B cell (primary cell): Measurements from ENCODE around the gene HASPIN. TPM values are rescaled to one million over a fixed set of nuclear protein-coding genes. Genes with fewer than 3 reads are reported as not detected.

Experiments used
- ATAC-seq: fragments of 200-7000 bp; cut with Tn5 transposase; one replicate; pipeline ENCODE4 v1.10.0; 2021; ENCODE audit warnings: low read depth, mild to moderate bottlenecking, moderate number of reproducible peaks, moderate library complexity
- CTCF ChIA-PET: fragments of 350-600 bp; sonication (Branson Sonifier 250); formaldehyde crosslinking; loops from one replicate; lab custom pipeline; 2021; ENCODE audit warnings: antibody characterized with exemption, inconsistent platforms; lab: Charles Lee
- POLR2A ChIA-PET: fragments of 350-600 bp; sonication (Branson Sonifier 250); formaldehyde crosslinking; loops from one replicate; lab custom pipeline; 2021; ENCODE audit warnings: antibody characterized with exemption; lab: Charles Lee
- DNase-seq: peaks from one replicate; pipeline ENCODE4 v3.0.0; 2013
- H2AFZ ChIP-seq: 2 replicates; pipeline ENCODE4 v1.6.1; 2012; ENCODE audit warnings: mild to moderate bottlenecking, low read depth, low read length; ENCODE audit not compliant: insufficient read depth, poor library complexity, severe bottlenecking
- H3K27ac ChIP-seq, 2 donors: 1 replicate in 1 of 2; 2 replicates in 1 of 2; pipeline ENCODE4 v1.5.1; 2012 to 2013; ENCODE audit warnings: low read length in 2 of 2, mild to moderate bottlenecking in 2 of 2, moderate library complexity in 1 of 2
- H3K27me3 ChIP-seq, 4 experiments: fragments of 200-600 bp in 1 of 4; sonication (generic) in 1 of 4; replicated peaks in 1 of 4; 1 replicate in 2 of 4; 2 replicates in 2 of 4; pipeline versions ENCODE4 v1.6.1 to v1.7.0; 2013 to 2016; ENCODE audit warnings: low read length in 3 of 4, mild to moderate bottlenecking in 2 of 4, mixed read lengths in 1 of 4, moderate library complexity in 1 of 4; ENCODE audit not compliant: insufficient read depth in 4 of 4, control insufficient read depth in 3 of 4; ENCODE audit errors: control extremely low read depth in 1 of 4
- H3K36me3 ChIP-seq, 2 experiments: replicated peaks in 1 of 2; 1 replicate in 1 of 2; 2 replicates in 1 of 2; pipeline versions ENCODE4 v1.6.1 to v1.7.1; 2013; ENCODE audit warnings: low read length in 1 of 2; ENCODE audit not compliant: insufficient read depth in 2 of 2, control insufficient read depth in 1 of 2; ENCODE audit errors: control extremely low read depth in 1 of 2, extremely low read depth in 1 of 2
- H3K4me1 ChIP-seq, 2 donors: fragments of 200-600 bp in 1 of 2; sonication (generic) in 1 of 2; 1 replicate in 1 of 2; 2 replicates in 1 of 2; pipeline versions ENCODE4 v1.5.1 to v1.6.1; 2013 to 2017; ENCODE audit warnings: low read length in 2 of 2; ENCODE audit not compliant: control insufficient read depth in 2 of 2, insufficient read depth in 2 of 2
- H3K4me2 ChIP-seq: replicated peaks from 2 replicates; pipeline ENCODE3; 2012; ENCODE audit warnings: mild to moderate bottlenecking, low read depth, low read length; ENCODE audit not compliant: poor library complexity, severe bottlenecking
- H3K4me3 ChIP-seq, 5 experiments: fragments of 200-600 bp in 1 of 5; sonication (generic) in 1 of 5; 1 replicate in 3 of 5; 2 replicates in 2 of 5; pipeline versions ENCODE4 v1.5.1 to v1.7.0; 2011 to 2016; ENCODE audit warnings: low read length in 4 of 5, mild to moderate bottlenecking in 4 of 5, low read depth in 2 of 5, control low read depth in 1 of 5, moderate library complexity in 1 of 5; ENCODE audit not compliant: insufficient read depth in 1 of 5; ENCODE audit errors: control extremely low read depth in 1 of 5, extremely low read depth in 1 of 5
- H3K79me2 ChIP-seq: fragments of 200-600 bp; sonication (generic); one replicate; pipeline ENCODE4 v1.6.0; 2016; ENCODE audit warnings: low read length; ENCODE audit not compliant: control insufficient read depth, insufficient read depth
- H3K9ac ChIP-seq: fragments of 200-600 bp; sonication (generic); 2 replicates; pipeline ENCODE4 v1.6.1; 2017; ENCODE audit warnings: mild to moderate bottlenecking, low read length, moderate library complexity
- H3K9me3 ChIP-seq, 3 donors: one replicate each; pipeline versions ENCODE4 v1.6.1 to v1.7.1; 2013; ENCODE audit warnings: low read length in 2 of 3; ENCODE audit not compliant: control insufficient read depth in 2 of 3, insufficient read depth in 1 of 3; ENCODE audit errors: control extremely low read depth in 1 of 3
- H4K20me1 ChIP-seq: 2 replicates; pipeline ENCODE4 v1.6.0; 2012; ENCODE audit warnings: mild to moderate bottlenecking, low read length; ENCODE audit not compliant: insufficient read depth, control insufficient read depth, poor library complexity, severe bottlenecking
- H3K27ac Mint-ChIP-seq: one replicate; pipeline ENCODE4 v1.8.0; 2021; ENCODE audit warnings: mixed read lengths
- H3K27me3 Mint-ChIP-seq: one replicate; pipeline ENCODE4 v1.8.0; 2021; ENCODE audit warnings: mixed read lengths
- H3K4me1 Mint-ChIP-seq: one replicate; pipeline ENCODE4 v1.8.0; 2021; ENCODE audit warnings: mixed read lengths
- H3K4me3 Mint-ChIP-seq: one replicate; pipeline ENCODE4 v1.8.0; 2021; ENCODE audit warnings: mixed read lengths
- H3K9me3 Mint-ChIP-seq: one replicate; pipeline ENCODE4 v1.8.0; 2022; ENCODE audit warnings: mixed read lengths; ENCODE audit not compliant: insufficient read depth
- CTCF ChIP-seq: fragments of 200-600 bp; IDR thresholded peaks from one replicate; pipeline ENCODE4 v1.8.0; 2022; ENCODE audit warnings: antibody characterized with exemption, mild to moderate bottlenecking
- EZH2 ChIP-seq: IDR thresholded peaks from 2 replicates; pipeline ENCODE4 v1.6.1; 2012; ENCODE audit warnings: borderline replicate concordance, low read depth, mild to moderate bottlenecking, moderate library complexity, low read length; ENCODE audit not compliant: insufficient read depth, poor library complexity, severe bottlenecking
- WGBS: methylation state at CpG from one replicate; pipeline ENCODE4 v1.1.5; 2013; ENCODE audit warnings: missing lambda C conversion rate; ENCODE audit not compliant: insufficient coverage; 5-methylcytosine and 5-hydroxymethylcytosine counted together
- intact Hi-C: fragments of 100-400 bp; cut with micrococcal nuclease; formaldehyde crosslinking; loops from one replicate; pipeline ENCODE4 v1.10.0; 2022
- polyA minus RNA-seq: library from RNA; depleted of rRNA, polyadenylated mRNA; stranded (reverse); fragments of >200 nt; gene quantifications from 2 replicates; pipeline ENCODE4 v1.2.3, GENCODE V29; 2012
- polyA plus RNA-seq: library from polyadenylated mRNA; depleted of rRNA; stranded (reverse); fragments of >200 nt; gene quantifications from 2 replicates; pipeline ENCODE4 v1.2.3, GENCODE V29; 2012
- total RNA-seq, 2 donors: library from RNA; stranded (reverse); fragments of 120-200 nt in 1 of 2; gene quantifications; 1 replicate in 1 of 2; 2 replicates in 1 of 2; pipeline versions ENCODE4 v1.2.3 to v1.2.4, GENCODE V29; 2013 to 2022

The HASPIN gene
- total RNA-seq (2.4 and 3.1 TPM in 2 replicates), polyA plus RNA-seq (0.28 and 0.30 TPM in 2 replicates), polyA minus RNA-seq (1.8 and 2.0 TPM in 2 replicates)
- total RNA-seq (2013) = 1.1 TPM

GRCh38 chr17:3723556-3724377 lies at the start of gene HASPIN:
Gene HASPIN (plus strand): TSS chr17:3723903. CDS start chr17:3723936, 33 bp downstream.
- peak within 1 kb of the TSS; percentile 49 to 78 for H3K27ac ChIP-seq
- H3K27me3 ChIP-seq = no peaks in the 10 kb centered on the region
- Mint-ChIP-seq H3K9me3 (no peaks in the 10 kb centered on the region), H3K4me3 (peak within 1 kb of the TSS; percentile 96), H3K4me1 (peaks cover 60% of the 10 kb centered on the region), H3K27me3 (no peaks in the 10 kb centered on the region), H3K27ac (peak within 1 kb of the TSS; percentile 94)
- POLR2A ChIA-PET = interaction anchor here (0.6 to 4.2 kb wide), 7 partner anchors 8 to 48 kb away, joined by 3 to 28 read pairs (median 3); partner anchors contain the start of gene P2RX5
- H2AFZ ChIP-seq = peak within 1 kb of the TSS; percentile 89
- intact Hi-C loops = loop anchor here (1.0 to 2.0 kb wide), 4 partner anchors 12 to 41 kb away; partner anchors contain the start of gene P2RX5
- peak within 1 kb of the TSS; percentile 76 to 96 (median 91) for H3K4me3 ChIP-seq
- H3K36me3 ChIP-seq = peaks cover 0 to 12% of the 10 kb centered on the region in 2 experiments
- no peaks in the 10 kb centered on the region for H4K20me1 ChIP-seq
- CTCF ChIA-PET = interaction anchor here (0.6 to 3.0 kb wide), 18 partner anchors 8 to 351 kb away, joined by 3 to 31 read pairs (median 5); partner anchors contain the start of genes CTNS, P2RX5 and SHPK
- peak; percentile 72 for ATAC-seq
- H3K79me2 ChIP-seq = peaks cover 72% of the 10 kb centered on the region
- DNase-seq = peak; percentile 95
- peak within 1 kb of the TSS; percentile 81 for H3K9ac ChIP-seq
- H3K4me1 ChIP-seq = peaks cover 48 to 69% of the 10 kb centered on the region in 2 donors
- under 1% methylated on average over 98 of the region's 98 CpGs for WGBS
- TF ChIP-seq EZH2 (no peak), CTCF (peak; percentile 26)
- H3K9me3 ChIP-seq = no peaks in the 10 kb centered on the region
- peak within 1 kb of the TSS; percentile 93 for H3K4me2 ChIP-seq
